A549 treated with DMSO at 1 μM for 4 hours (cell line): Measurements from ENCODE around the gene DCUN1D4. TPM values are rescaled to one million over a fixed set of nuclear protein-coding genes. Genes with fewer than 3 reads are reported as not detected.

Experiments
- total RNA-seq: library from RNA; stranded (reverse); fragments of 200-300 nt; extraction: Qiagen RNA extraction; gene quantifications from 5 replicates; pipeline ENCODE4 v1.2.3, GENCODE V29; 2022; ENCODE audit warnings: low read depth

Gene DCUN1D4
- total RNA-seq, result 17.2 to 21.1 TPM (median 20.0 TPM) in 5 replicates

DNA sequence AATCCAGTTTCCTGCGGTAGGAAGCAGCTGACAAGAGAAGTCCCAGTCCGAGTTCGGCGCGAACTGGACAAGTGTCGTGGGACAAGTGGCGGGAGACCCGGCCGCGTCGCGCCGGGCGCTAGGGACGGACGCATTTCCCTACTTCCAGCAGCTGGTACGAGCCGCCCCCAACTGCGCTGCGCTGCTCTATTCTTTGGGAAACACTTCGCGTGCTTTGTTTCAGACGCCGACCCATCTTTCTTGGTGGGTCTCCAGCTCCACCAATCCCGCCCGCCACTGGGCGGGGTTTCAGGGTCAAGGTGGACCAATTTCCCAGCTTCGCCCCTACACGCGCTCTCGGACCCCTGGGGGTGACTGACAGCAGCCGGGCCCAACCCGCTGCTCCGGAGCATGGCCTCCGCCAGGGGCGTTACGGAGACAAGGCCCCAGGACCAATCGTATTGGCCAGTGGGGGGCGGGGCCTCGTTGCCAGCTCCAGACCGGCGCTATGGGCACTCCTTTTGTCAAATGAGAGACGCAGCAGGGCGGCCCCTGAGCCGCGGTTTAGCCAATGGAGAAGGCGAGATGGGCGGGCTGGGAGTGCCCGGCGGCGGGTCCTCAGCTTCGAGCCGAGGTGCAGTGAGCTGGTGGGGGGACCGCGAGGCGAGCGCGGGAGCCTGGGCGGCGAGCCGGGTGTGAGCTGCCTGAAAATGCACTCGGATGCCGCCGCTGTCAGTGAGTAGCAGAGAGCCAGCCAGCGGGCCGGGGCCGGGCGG lies at the start of gene DCUN1D4:
TSS of gene DCUN1D4 (plus strand) at position 600 of the 755 bp plus-strand sequence. CDS start at position 690, 90 bp downstream.

Other genes starting within 250 kb of the DCUN1D4 start
- gene LRRC66, start 177.2 kb downstream of the DCUN1D4 start, total RNA-seq, result 0.07 to 0.18 TPM (median 0.09 TPM) in 5 replicates
- gene SGCB, start 195.1 kb downstream of the DCUN1D4 start, total RNA-seq, result 16.7 to 23.9 TPM (median 20.2 TPM) in 5 replicates
- gene SPATA18, start 208.2 kb downstream of the DCUN1D4 start, total RNA-seq, result 4.3 to 5.3 TPM (median 4.8 TPM) in 5 replicates